Measurements from ENCODE around the gene CMPK1.

GRCh38 chr1:47331875-47332274, 1.7 kb upstream of the CMPK1 start:
- TF ChIP-seq CTCF (IDR thresholded peaks at IDR 0.05), result no peak
- no peak for TF ChIP-seq ZFX (IDR thresholded peaks at IDR 0.05; ENCODE audit: borderline replicate concordance)
